HK-2 (cell line): ENCODE data around the gene MRPL27.
A peak's percentile ranks its signal among the peaks of the same experiment; 100 is the strongest.

Experiments used
- DNase-seq: peaks from one replicate; pipeline ENCODE4 v3.0.0-alpha.2; 2018; ENCODE audit not compliant: unreplicated experiment

Gene MRPL27

GRCh38 chr17:50360486-50361115, 12.4 kb downstream of the MRPL27 start:
- DNase-seq, result no peak

DNA sequence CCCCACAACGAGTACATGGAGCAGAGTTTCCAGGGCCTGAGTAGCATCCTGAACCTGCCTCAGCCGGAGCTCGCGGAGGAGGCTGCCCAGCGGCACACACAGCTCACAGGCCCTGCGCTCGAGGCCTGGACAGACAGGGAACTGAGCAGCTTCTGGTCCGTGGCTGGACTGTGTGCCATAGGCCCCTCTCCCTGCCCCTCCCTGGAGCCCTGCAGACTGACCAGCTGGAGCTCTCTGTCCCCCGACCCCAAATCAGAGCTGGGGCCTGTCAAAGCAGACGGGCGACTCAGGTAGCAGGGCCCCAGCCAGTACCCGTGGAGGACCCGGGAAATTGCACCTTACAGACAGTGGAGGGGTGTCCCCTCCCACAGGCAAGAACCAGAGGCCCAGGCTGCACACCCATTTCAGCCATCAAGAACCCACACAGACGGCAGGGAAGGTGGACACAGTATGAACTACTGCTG, 13.0 kb downstream of the MRPL27 start:
- DNase-seq, result no peak

GRCh38 chr17:50359005-50359699, 13.8 kb downstream of the MRPL27 start:
- no peak for DNase-seq

GRCh38 chr17:50358177-50358576, 14.8 kb downstream of the MRPL27 start:
- DNase-seq, result no peak

GRCh38 chr17:50356892-50357510, 16.0 kb downstream of the MRPL27 start:
- no peak for DNase-seq

- DNase-seq, result no peak
These were observed 16.6 kb downstream of the MRPL27 start for GRCh38 chr17:50356418-50356817.

- no peak for DNase-seq
These were observed 17.2 kb downstream of the MRPL27 start for GRCh38 chr17:50355701-50356341.

DNA sequence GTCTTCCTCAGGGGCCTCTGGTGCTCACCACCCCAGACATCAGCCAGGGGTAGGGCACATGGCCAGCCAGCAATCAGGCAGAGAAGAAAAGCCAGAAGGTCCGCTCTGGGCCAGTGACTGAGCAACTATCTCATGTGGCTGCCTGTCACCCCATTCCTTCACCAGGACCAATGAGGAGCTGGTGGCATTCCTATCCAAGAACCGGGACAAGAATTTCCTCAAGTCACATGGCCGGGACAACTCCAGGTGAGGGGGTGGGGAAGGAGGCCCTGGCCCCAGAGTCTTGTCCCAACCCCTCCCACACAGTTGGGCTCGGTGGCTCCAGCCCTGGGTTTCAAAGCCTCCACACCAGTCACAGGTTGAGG, 17.7 kb downstream of the MRPL27 start:
- no peak for DNase-seq

DNA sequence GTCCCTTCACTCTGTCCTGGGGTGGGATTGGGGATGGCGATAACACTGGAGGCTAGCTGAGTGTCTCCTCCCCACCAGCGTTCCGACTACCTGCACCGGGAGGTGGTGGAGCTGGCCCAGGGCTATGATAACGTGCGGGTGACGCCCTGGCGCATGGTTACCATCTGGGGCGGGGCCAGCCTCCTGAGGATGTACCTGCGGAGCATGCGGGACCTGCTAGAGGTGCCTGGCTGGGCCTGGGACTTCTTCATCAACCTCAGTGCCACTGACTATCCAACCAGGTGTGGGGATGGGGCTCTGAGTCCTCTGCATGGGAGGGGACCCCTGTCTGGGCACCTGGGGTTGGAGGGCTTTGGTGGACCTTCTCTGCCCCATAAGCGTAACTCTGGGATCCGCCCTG, 18.2 kb downstream of the MRPL27 start:
- DNase-seq, result no peak

DNA sequence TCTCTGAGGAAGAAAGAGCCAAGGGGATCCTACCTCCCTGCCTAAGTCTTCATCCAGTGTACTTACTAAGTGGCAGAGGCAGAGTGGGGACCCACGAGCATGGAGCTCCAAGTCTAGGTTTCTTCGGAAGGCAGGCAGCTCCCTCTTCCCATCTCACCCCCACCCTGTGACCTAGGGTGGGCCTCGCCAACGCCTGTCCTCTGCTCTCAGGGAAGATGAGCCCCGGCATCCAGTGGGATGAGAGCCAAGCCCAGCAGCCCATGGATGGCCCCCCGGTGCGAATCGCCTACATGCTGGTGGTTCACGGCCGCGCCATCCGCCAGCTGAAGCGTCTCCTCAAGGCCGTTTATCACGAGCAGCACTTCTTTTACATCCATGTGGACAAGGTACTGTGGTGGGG, 18.8 kb downstream of the MRPL27 start:
- DNase-seq, result no peak

DNA sequence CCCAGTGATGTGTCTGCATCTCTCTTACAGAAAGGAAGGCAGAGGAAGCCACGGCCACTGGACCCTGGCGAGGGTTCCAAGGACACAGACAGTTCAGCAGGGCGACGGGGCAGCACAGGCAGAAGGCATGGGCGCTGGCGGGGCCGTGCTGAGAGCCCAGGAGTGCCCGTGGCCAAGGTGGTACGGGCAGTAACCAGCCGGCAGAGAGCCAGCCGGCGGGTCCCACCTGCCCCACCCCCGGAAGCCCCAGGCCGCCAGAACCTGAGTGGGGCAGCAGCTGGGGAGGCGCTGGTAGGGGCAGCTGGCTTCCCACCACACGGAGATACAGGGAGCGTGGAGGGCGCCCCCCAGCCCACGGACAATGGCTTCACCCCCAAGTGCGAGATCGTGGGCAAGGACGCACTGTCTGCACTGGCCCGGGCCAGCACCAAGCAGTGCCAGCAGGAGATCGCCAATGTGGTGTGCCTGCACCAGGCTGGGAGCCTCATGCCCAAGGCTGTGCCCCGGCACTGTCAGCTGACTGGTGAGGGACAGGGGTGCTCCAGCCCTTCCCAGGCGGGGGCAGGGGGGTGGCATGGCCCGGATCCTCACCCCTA, 19.3 kb downstream of the MRPL27 start:
- no peak for DNase-seq

DNA sequence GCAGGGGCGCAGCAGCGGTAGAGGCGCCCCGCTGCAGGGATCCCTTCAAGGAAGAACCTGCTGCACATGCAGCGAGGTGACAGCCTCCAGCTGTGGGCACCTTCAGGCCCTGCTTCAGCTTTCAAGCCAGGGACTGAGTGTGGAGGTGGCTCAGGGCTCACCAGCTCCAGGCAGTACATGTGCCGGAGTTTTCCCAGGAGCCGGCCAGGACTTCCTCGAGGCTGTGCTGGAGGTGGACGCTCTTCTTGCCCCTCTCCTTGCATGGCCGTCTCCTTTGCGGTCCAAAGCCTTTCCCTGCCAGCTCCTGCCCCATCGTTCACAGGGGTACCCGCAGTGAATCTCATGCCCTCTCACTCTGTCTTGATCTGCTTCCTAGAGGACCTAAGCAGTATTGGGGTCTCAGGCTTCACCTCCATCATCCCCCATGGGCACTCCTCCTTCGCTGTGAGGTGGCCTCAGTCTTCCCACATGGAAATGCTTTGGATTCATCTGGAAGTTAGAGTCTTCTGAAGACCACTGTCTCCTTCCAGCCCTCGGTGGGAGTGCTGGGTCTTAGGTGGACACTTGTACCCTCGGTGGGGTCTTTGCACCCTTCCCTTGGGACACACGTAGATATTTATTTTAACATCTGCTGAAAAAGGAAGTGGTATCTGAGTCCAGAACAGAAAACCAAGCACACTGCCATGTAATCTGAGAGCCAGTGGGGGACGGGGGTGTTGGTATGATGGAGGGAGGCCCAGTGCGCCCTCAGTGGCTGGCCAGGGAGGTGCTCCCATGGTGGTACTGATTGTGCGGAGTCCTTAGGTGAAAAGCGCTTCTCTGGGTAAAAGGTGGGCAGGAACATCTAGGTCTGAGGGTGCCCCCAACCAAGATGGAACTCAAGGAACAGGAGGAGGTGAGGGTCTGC, 20.0 kb downstream of the MRPL27 start:
- DNase-seq, result no peak

DNA sequence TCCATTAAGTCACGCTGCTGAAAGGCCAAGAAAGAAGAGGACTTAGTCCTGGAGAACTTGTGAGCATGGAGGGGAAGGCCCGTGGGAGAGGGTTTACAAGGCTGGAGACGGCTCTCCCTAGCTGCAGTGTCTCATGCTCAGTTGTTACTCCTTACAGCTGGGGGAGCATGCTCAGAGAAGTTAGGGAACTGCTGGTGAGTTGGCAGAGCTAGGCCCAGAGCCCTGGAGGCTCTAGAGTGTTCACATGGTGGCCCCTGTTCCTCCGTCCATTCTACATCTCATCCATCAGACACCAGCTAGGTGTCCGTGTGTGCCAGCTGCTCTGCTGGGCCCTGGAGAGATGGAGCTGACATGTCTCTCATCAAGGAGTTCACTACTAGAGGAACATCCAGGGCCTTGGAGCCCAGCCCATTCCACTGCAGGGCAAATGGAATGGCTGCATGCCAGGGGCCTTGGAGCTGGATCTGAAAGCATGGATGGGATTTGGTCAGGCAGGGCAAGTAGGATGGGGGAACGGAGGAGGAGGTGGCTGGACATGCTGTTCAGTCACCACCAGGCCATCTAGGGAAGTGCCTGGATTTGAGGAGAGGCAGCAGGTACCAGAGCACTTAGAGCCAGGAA, 20.8 kb downstream of the MRPL27 start:
- DNase-seq, result no peak

DNA sequence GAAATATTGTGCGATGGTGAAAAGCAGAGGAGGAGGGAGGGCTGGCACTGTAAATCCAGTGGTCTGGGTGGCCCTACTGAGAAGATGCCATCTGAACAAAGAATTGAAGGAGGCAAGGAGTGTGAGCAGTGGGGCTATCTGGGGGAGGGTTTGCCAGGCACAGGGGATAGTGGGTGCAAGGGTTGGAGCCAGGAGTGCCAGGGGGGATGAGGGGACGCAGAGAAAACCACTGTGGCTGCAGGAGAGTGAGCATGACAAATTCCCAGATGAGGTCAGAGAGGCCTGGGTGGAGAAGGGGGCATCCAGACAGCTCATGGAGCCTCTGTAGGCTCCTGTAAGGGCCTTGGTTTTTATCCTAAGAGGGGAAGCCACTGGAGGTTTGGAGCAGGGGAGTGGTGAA, 22.3 kb downstream of the MRPL27 start:
- DNase-seq, result no peak

- no peak for DNase-seq
These were observed 23.8 kb downstream of the MRPL27 start for GRCh38 chr17:50349243-50349600.

DNA sequence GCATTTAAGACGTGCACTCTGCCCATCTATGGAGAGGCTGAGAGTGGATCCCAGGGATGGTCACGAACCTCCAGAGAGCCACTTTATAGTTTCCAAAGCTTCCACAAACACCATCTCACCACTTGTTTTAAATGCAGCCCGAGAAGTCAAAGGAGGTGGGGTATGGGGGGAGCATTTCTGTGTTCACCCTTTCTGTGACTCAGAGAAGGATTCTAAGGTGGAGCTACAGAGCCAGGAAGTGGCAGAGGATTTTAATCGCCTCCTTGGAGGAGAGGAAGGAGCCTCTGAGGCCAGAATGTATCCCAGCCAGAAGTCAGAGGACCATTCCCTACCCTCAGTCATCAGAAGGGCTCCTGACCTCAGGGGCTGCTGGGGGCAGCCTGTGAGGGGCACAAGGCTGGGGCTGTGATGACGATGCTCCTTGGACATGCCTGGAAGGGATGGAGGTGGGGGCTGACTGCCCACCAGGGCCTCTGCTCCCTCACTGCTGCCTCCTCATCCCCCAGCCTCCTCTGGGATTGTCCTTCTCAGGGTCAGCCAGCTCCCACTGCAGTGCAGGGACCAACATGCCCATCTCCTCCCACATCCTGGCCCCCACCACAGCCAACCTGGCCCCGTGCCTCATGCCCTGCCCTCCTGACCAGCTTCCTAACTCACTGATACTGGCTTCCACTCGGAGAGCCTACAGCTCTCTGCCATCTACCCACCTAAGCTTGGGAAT, 24.3 kb downstream of the MRPL27 start:
- no peak for DNase-seq

DNA sequence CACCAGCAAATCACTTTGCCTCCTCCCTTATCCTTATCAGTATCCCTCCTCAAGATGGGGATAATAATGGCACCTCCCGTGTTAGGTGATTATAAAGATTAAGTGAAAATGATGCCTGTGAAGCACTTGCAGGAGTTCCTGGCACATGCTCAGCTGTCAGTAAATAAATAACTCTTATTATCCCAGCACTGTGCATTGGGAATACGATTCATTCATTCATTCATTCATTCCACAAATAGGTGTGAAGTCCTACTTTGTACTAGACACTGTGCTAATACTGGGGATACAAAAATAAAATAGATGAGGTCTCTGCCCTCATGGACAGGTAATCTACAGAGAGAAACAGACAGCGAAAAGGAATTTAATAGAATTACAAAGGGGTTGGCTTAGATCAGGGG, 25.1 kb downstream of the MRPL27 start:
- DNase-seq, result no peak

- no peak for DNase-seq
These were observed 25.7 kb downstream of the MRPL27 start for GRCh38 chr17:50347117-50347893.

DNA sequence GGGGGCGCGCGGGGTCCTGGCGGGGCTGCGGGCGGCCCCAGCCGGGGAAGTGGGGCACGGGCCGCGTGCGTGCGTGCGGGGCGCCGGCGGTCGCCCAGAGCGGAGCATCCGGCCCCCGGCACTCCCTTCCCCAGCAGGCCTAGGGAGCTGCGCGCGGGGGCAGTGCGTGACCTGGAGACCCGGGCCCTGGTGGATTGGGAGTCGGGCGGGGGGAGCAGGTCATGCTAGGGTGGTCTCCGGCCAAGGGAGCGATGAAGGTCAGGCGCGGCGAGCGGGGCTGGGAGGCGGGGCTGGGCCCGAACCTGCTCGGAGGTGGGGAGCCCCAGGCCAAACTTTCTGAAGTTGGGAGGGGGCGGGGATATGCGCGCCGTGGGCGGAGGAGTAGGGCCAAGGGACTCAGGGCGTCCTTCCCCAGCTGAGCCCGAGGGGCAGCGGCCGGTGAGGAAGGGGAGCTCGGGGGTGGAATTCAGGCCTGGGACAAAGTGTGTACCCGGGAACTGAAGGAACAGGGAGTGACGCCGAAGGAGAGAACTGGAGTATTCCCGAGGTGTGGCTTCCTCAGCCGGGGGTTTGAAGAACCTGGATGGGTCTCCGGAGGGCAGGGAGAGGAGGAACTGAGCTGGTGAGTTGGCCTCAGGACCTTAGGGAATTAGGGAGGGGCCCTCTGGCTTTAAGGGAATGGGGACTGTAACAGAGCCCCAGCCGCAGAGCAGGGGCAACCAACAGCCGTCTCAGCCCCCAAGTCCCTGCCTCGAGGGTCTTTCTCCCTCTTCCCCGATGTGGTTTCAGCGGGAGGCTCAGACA, 26.5 kb downstream of the MRPL27 start:
- peak; percentile 44 for DNase-seq
